Common myeloid progenitor, CD34-positive (primary cell): Measurements from ENCODE around the gene PSMG4.

Experiments used
- CTCF ChIA-PET: fragments of 350-600 bp; sonication (Branson Sonifier 250); formaldehyde crosslinking; loops from one replicate; lab custom pipeline; 2021; ENCODE audit warnings: antibody characterized with exemption; lab: Charles Lee
- POLR2A ChIA-PET: fragments of 350-600 bp; sonication (Branson Sonifier 250); formaldehyde crosslinking; loops from one replicate; lab custom pipeline; 2021; ENCODE audit warnings: antibody characterized with exemption; lab: Charles Lee
- DNase-seq, 3 donors: peaks; one replicate each; pipeline versions ENCODE4 v3.0.0 to v3.0.0-alpha.2; 2013
- H3K27ac ChIP-seq, 2 experiments: 1 replicate in 1 of 2; 2 replicates in 1 of 2; pipeline ENCODE4 v1.7.0; 2013; ENCODE audit warnings: inconsistent platforms in 2 of 2, low read length in 2 of 2, mild to moderate bottlenecking in 2 of 2, low read depth in 1 of 2, moderate library complexity in 1 of 2; ENCODE audit not compliant: severe bottlenecking in 2 of 2, insufficient read depth in 1 of 2, poor library complexity in 1 of 2
- H3K27me3 ChIP-seq, 5 experiments: replicated peaks in 2 of 5; 1 replicate in 3 of 5; 2 replicates in 2 of 5; pipeline versions ENCODE4 v1.6.1 to v1.7.0; 2013; ENCODE audit warnings: low read length in 4 of 5, mild to moderate bottlenecking in 2 of 5, moderate library complexity in 2 of 5, inconsistent platforms in 1 of 5; ENCODE audit not compliant: insufficient read depth in 5 of 5, control insufficient read depth in 4 of 5
- H3K36me3 ChIP-seq, 4 experiments: 1 replicate in 2 of 4; 2 replicates in 2 of 4; pipeline versions ENCODE4 v1.6.1 to v1.7.0; 2013; ENCODE audit warnings: low read length in 3 of 4, control low read depth in 1 of 4, mild to moderate bottlenecking in 1 of 4; ENCODE audit not compliant: control insufficient read depth in 4 of 4, insufficient read depth in 4 of 4
- H3K4me1 ChIP-seq, 4 experiments: 1 replicate in 3 of 4; 2 replicates in 1 of 4; pipeline versions ENCODE4 v1.6.1 to v1.7.1; 2013; ENCODE audit warnings: low read length in 3 of 4, mild to moderate bottlenecking in 3 of 4, control low read depth in 1 of 4, inconsistent platforms in 1 of 4, moderate library complexity in 1 of 4; ENCODE audit not compliant: control insufficient read depth in 4 of 4, insufficient read depth in 4 of 4; ENCODE audit errors: control extremely low read depth in 1 of 4
- H3K4me3 ChIP-seq, 7 experiments: 1 replicate in 4 of 7; 2 replicates in 3 of 7; pipeline versions ENCODE4 v1.5.1 to v1.7.0; 2013; ENCODE audit warnings: mild to moderate bottlenecking in 7 of 7, low read length in 6 of 7, moderate library complexity in 6 of 7, inconsistent platforms in 2 of 7, low read depth in 2 of 7, control low read depth in 1 of 7; ENCODE audit not compliant: insufficient read depth in 4 of 7, control insufficient read depth in 1 of 7; ENCODE audit errors: extremely low read depth in 1 of 7
- H3K9me3 ChIP-seq, 5 experiments: 1 replicate in 4 of 5; 2 replicates in 1 of 5; pipeline versions ENCODE4 v1.6.1 to v1.7.1; 2013; ENCODE audit warnings: low read length in 4 of 5, mild to moderate bottlenecking in 2 of 5, inconsistent platforms in 1 of 5, low read depth in 1 of 5, moderate library complexity in 1 of 5; ENCODE audit not compliant: control insufficient read depth in 4 of 5, insufficient read depth in 2 of 5; ENCODE audit errors: control extremely low read depth in 1 of 5
- WGBS: methylation state at CpG from one replicate; pipeline ENCODE4 v1.1.5; 2013; ENCODE audit not compliant: insufficient coverage; 5-methylcytosine and 5-hydroxymethylcytosine counted together

The PSMG4 gene

GRCh38 chr6:3296537-3296936 is 37.8 kb downstream of the PSMG4 start:
- CTCF ChIA-PET: interaction anchor here (1.2 to 2.2 kb wide), 3 partner anchors 11 to 27 kb away, joined by 3 to 6 read pairs (median 5); no protein-coding TSS in a partner anchor

DNA sequence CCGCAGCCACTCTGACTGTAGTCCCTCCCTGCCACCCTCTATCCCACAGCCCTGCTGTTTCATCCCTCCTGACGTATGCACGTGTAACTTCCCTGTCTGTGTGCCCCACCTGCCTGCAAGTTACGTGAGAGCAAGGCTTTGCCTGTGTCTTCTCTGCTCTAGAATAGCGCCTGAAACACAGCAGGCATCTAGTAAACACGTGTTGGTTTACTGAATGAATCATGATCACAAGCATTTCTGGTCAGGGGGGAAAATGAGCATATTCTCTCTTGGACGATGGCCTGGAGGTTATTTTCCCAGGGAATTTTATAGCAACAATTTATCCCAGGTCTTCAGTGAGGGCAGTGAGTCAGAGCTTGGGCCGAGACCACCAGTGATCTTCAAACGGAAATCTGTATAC is 38.3 kb downstream of the PSMG4 start:
- POLR2A ChIA-PET: no interaction called here
- H3K4me1 ChIP-seq: no peaks in the 10 kb centered on the region
- no peaks in the 10 kb centered on the region for H3K27me3 ChIP-seq
- H3K9me3 ChIP-seq: no peaks in the 10 kb centered on the region
- H3K4me3 ChIP-seq: no peak overlapping the region
- CTCF ChIA-PET: interaction anchor here (2.1 to 2.2 kb wide), 2 partner anchors 11 to 17 kb away, joined by 5 to 6 read pairs; no protein-coding TSS in a partner anchor
- no peaks in the 10 kb centered on the region for H3K36me3 ChIP-seq
- DNase-seq: no peak
- WGBS: 96% methylated on average over 8 of the region's 9 CpGs
- no peak overlapping the region for H3K27ac ChIP-seq

More at GRCh38 chr6:3296537-3296936, 37.8 kb downstream of the PSMG4 start:
- POLR2A ChIA-PET: no interaction called here
- no peaks in the 10 kb centered on the region for H3K9me3 ChIP-seq
- WGBS: 96% methylated on average over 8 of the region's 11 CpGs
- H3K4me3 ChIP-seq: no peak overlapping the region
- H3K27ac ChIP-seq: no peak overlapping the region
- H3K4me1 ChIP-seq: no peaks in the 10 kb centered on the region
- H3K36me3 ChIP-seq: no peaks in the 10 kb centered on the region
- DNase-seq: no peak
- no peaks in the 10 kb centered on the region for H3K27me3 ChIP-seq

- H3K4me3 ChIP-seq: no peak overlapping the region
- ChIA-PET POLR2A (no interaction called here), CTCF (interaction anchor here (0.7 kb wide), 1 partner anchor 129 kb away, joined by 3 read pairs; no protein-coding TSS in a partner anchor)
- WGBS: 94% methylated on average over 11 of the region's 11 CpGs
- H3K27me3 ChIP-seq: no peaks in the 10 kb centered on the region
- H3K4me1 ChIP-seq: no peaks in the 10 kb centered on the region
- H3K36me3 ChIP-seq: no peaks in the 10 kb centered on the region
- no peak for DNase-seq
- no peaks in the 10 kb centered on the region for H3K9me3 ChIP-seq
- H3K27ac ChIP-seq: no peak overlapping the region
These were observed 39.2 kb downstream of the PSMG4 start for GRCh38 chr6:3297909-3298308.

DNA sequence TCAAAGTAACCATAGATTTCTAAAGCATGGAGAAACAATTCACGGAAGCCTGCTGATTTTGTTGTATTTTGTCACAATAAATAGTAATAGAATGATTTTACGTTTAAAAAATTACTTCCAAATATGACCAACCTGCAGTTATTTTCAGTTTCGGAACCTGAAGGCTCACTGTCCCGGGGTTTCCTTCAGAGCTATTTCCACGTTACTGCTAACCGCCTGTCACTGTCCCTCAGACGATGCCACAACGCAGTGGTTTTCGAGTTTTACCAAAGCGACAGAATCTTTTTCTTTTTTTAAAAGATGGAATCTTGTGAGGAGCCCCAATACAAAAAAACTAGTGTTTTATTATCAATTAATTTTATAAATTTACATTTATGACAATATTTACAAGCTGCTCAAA is 40.5 kb downstream of the PSMG4 start:
- ChIA-PET CTCF (no interaction called here), POLR2A (no interaction called here)
- no peaks in the 10 kb centered on the region for H3K4me1 ChIP-seq
- DNase-seq: no peak
- H3K4me3 ChIP-seq: no peak overlapping the region
- H3K27me3 ChIP-seq: no peaks in the 10 kb centered on the region
- no peaks in the 10 kb centered on the region for H3K9me3 ChIP-seq
- 100% methylated on average over 3 of the region's 10 CpGs for WGBS
- no peak overlapping the region for H3K27ac ChIP-seq
- no peaks in the 10 kb centered on the region for H3K36me3 ChIP-seq

DNA sequence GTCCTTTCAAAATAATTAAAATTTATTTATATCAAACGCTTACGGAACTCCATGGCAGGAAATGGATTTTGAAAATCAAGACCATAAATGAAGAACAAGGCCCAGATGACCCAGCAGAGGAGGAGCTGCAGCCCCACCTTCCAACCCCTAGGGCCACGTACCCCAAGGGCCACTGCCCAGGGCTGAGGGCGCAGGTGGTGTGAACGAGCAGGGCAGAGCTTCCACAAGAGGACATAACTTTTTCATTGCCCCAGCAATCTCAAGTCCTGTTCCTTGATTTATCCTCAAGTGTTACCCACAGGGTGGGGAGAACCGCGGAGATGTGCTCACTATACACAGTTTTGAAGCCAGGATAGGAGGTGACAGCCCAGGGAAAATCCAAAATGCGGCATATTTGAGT is 42.8 kb downstream of the PSMG4 start:
- 100% methylated on average over 5 of the region's 8 CpGs for WGBS
- CTCF ChIA-PET: interaction anchor here (0.9 kb wide), 1 partner anchor 12 kb away, joined by 3 read pairs; no protein-coding TSS in a partner anchor
- Histone ChIP-seq H3K27me3 (no peaks in the 10 kb centered on the region), H3K4me1 (no peaks in the 10 kb centered on the region), H3K9me3 (peaks cover 0 to 4% (median 0%) of the 10 kb centered on the region in 5 experiments), H3K4me3 (no peak overlapping the region), H3K36me3 (no peaks in the 10 kb centered on the region), H3K27ac (no peak overlapping the region)
- no peak for DNase-seq
- POLR2A ChIA-PET: no interaction called here

GRCh38 chr6:3303795-3304411 is 45.2 kb downstream of the PSMG4 start:
- ChIA-PET CTCF (interaction anchor here (1.5 kb wide), 1 partner anchor 428 kb away, joined by 4 read pairs; no protein-coding TSS in a partner anchor), POLR2A (no interaction called here)
- Histone ChIP-seq H3K27ac (no peak overlapping the region), H3K27me3 (no peaks in the 10 kb centered on the region), H3K4me3 (no peak overlapping the region), H3K4me1 (no peaks in the 10 kb centered on the region), H3K36me3 (no peaks in the 10 kb centered on the region), H3K9me3 (peaks cover 0 to 4% (median 0%) of the 10 kb centered on the region in 5 experiments)
- DNase-seq: no peak
- WGBS: no CpG with 5 or more reads among the region's 3 CpGs

- H3K27me3 ChIP-seq: no peaks in the 10 kb centered on the region
- POLR2A ChIA-PET: interaction anchor here (0.5 kb wide), 1 partner anchor 590 kb away, joined by 3 read pairs; no protein-coding TSS in a partner anchor
- DNase-seq: no peak
- no peaks in the 10 kb centered on the region for H3K4me1 ChIP-seq
- over 99% methylated on average over 12 of the region's 16 CpGs for WGBS
- no peaks in the 10 kb centered on the region for H3K36me3 ChIP-seq
- CTCF ChIA-PET: no interaction called here
- H3K9me3 ChIP-seq: peaks cover 0 to 4% (median 0%) of the 10 kb centered on the region in 5 experiments
- no peak overlapping the region for H3K4me3 ChIP-seq
- H3K27ac ChIP-seq: no peak overlapping the region
These were observed 45.9 kb downstream of the PSMG4 start for GRCh38 chr6:3304500-3305215.
